H1 (cell line): ENCODE measurements around the gene ZMYM2. TPM values are rescaled to one million over a fixed set of nuclear protein-coding genes. Genes with fewer than 3 reads are reported as not detected.

Experiments
- CTCF ChIA-PET: fragments of 300-600 bp; sonication (Branson Sonifier 250); formaldehyde crosslinking; loops from one replicate; lab custom pipeline; 2021; ENCODE audit not compliant: partially characterized antibody; lab: Charles Lee
- POLR2A ChIA-PET: fragments of 300-600 bp; sonication (Branson Sonifier 250); formaldehyde crosslinking; loops from one replicate; lab custom pipeline; 2021; ENCODE audit warnings: inconsistent platforms; ENCODE audit not compliant: partially characterized antibody; lab: Charles Lee
- DNase-seq, 2 experiments: peaks; one replicate each; pipeline versions ENCODE4 v3.0.0 to v3.0.0-alpha.2; 2010 to 2022; ENCODE audit warnings: low spot score in 2 of 2, low read depth in 1 of 2, mixed read lengths in 1 of 2
- FAIRE-seq: peaks from 2 replicates; lab custom pipeline; 2011; peaks lifted over from hg19 to GRCh38; lab: Jason Lieb, UNC
- H2AFZ ChIP-seq: 2 replicates; pipeline ENCODE4 v1.8.1; 2012; ENCODE audit warnings: low read length, inconsistent platforms
- H2AK5ac ChIP-seq: 2 replicates; pipeline ENCODE4 v1.6.1; 2013; ENCODE audit warnings: low read depth, low read length
- H2BK120ac ChIP-seq: replicated peaks from 2 replicates; pipeline ENCODE3; 2013; ENCODE audit warnings: low read depth, low read length, inconsistent platforms
- H2BK12ac ChIP-seq: 2 replicates; pipeline ENCODE4 v1.6.1; 2013; ENCODE audit warnings: low read depth, low read length
- H2BK15ac ChIP-seq: 2 replicates; pipeline ENCODE4 v1.6.1; 2013; ENCODE audit warnings: low read length
- H2BK20ac ChIP-seq: 2 replicates; pipeline ENCODE4 v1.6.1; 2013; ENCODE audit warnings: low read length
- H2BK5ac ChIP-seq: 2 replicates; pipeline ENCODE4 v1.6.1; 2013; ENCODE audit warnings: low read depth, low read length
- H3K14ac ChIP-seq: 2 replicates; pipeline ENCODE4 v1.6.1; 2013; ENCODE audit warnings: inconsistent platforms; ENCODE audit not compliant: insufficient read length
- H3K18ac ChIP-seq: 2 replicates; pipeline ENCODE4 v1.6.1; 2013; ENCODE audit warnings: low read length; ENCODE audit errors: extremely low read depth
- H3K23ac ChIP-seq: 2 replicates; pipeline ENCODE4 v1.6.1; 2013; ENCODE audit warnings: inconsistent platforms; ENCODE audit not compliant: insufficient read length
- H3K23me2 ChIP-seq: 2 replicates; pipeline ENCODE4 v1.6.1; 2013; ENCODE audit warnings: low read depth, low read length
- H3K27ac ChIP-seq: 2 replicates; pipeline ENCODE4 v1.6.1; 2011; ENCODE audit warnings: low read depth, low read length, inconsistent platforms
- H3K27me3 ChIP-seq, 4 experiments: replicated peaks in 1 of 4; 1 replicate in 1 of 4; 2 replicates in 3 of 4; pipeline versions ENCODE4 v1.6.1 to v1.8.1; 2011 to 2013; ENCODE audit warnings: low read length in 3 of 4, mild to moderate bottlenecking in 3 of 4, inconsistent platforms in 2 of 4, mixed read lengths in 2 of 4, moderate library complexity in 1 of 4; ENCODE audit not compliant: control insufficient read depth in 3 of 4, insufficient read depth in 3 of 4; ENCODE audit errors: extremely low read depth in 1 of 4
- H3K36me3 ChIP-seq, 4 experiments: 2 replicates each; pipeline versions ENCODE4 v1.6.1 to v1.8.1; 2011 to 2013; ENCODE audit warnings: mild to moderate bottlenecking in 4 of 4, low read length in 3 of 4, moderate library complexity in 2 of 4, control low read depth in 1 of 4, inconsistent platforms in 1 of 4; ENCODE audit not compliant: insufficient read depth in 4 of 4, control insufficient read depth in 2 of 4
- H3K4ac ChIP-seq: replicated peaks from 2 replicates; pipeline ENCODE3; 2013; ENCODE audit warnings: low read length, low read depth, mixed read lengths, inconsistent platforms; ENCODE audit not compliant: insufficient read length
- H3K4me1 ChIP-seq, 4 experiments: replicated peaks in 1 of 4; 1 replicate in 1 of 4; 2 replicates in 3 of 4; pipeline versions ENCODE4 v1.6.1 to v1.8.1; 2011 to 2013; ENCODE audit warnings: low read length in 3 of 4, inconsistent platforms in 2 of 4, mixed read lengths in 1 of 4; ENCODE audit not compliant: insufficient read depth in 4 of 4, control insufficient read depth in 3 of 4
- H3K4me2 ChIP-seq, 2 experiments: 2 replicates each; pipeline versions ENCODE4 v1.6.1 to v1.8.1; 2011 to 2013; ENCODE audit warnings: low read depth in 2 of 2, low read length in 2 of 2, control low read depth in 1 of 2, inconsistent platforms in 1 of 2, mild to moderate bottlenecking in 1 of 2; ENCODE audit not compliant: insufficient read depth in 1 of 2
- H3K4me3 ChIP-seq, 4 experiments: fragments of 200-600, 300-600 bp in 1 of 4; sonication (generic), shearing (Covaris generic), sonication (Bioruptor Twin) in 1 of 4; 2 replicates each; pipeline versions ENCODE4 v1.5.1 to v1.8.1; 2011 to 2016; ENCODE audit warnings: low read length in 4 of 4, low read depth in 3 of 4, control low read depth in 2 of 4, inconsistent platforms in 2 of 4, mild to moderate bottlenecking in 2 of 4, mixed read lengths in 1 of 4, moderate library complexity in 1 of 4; ENCODE audit not compliant: insufficient read depth in 2 of 4; ENCODE audit errors: extremely low read depth in 1 of 4
- H3K56ac ChIP-seq: replicated peaks from 2 replicates; pipeline ENCODE3; 2013; ENCODE audit warnings: low read depth, mild to moderate bottlenecking, mixed read lengths, low read length, inconsistent platforms; ENCODE audit not compliant: insufficient read length
- H3K79me1 ChIP-seq: 2 replicates; pipeline ENCODE4 v1.6.1; 2013; ENCODE audit warnings: low read depth, low read length, control low read depth
- H3K79me2 ChIP-seq, 2 experiments: 2 replicates each; pipeline versions ENCODE4 v1.6.1 to v1.8.1; 2012 to 2013; ENCODE audit warnings: low read length in 2 of 2, mild to moderate bottlenecking in 2 of 2, inconsistent platforms in 1 of 2; ENCODE audit not compliant: insufficient read depth in 2 of 2, control insufficient read depth in 1 of 2
- H3K9ac ChIP-seq, 4 experiments: replicated peaks in 1 of 4; 1 replicate in 1 of 4; 2 replicates in 3 of 4; pipeline versions ENCODE4 v1.6.1 to v1.8.1; 2011 to 2013; ENCODE audit warnings: low read depth in 3 of 4, low read length in 3 of 4, control low read depth in 2 of 4, mild to moderate bottlenecking in 2 of 4, moderate library complexity in 2 of 4, inconsistent platforms in 1 of 4; ENCODE audit errors: extremely low read depth in 1 of 4
- H3K9me3 ChIP-seq, 2 experiments: 2 replicates each; pipeline versions ENCODE4 v1.6.1 to v1.8.1; 2012 to 2013; ENCODE audit warnings: mild to moderate bottlenecking in 2 of 2, moderate library complexity in 2 of 2, control low read depth in 1 of 2, inconsistent platforms in 1 of 2, low read depth in 1 of 2, low read length in 1 of 2, mixed read lengths in 1 of 2; ENCODE audit not compliant: insufficient read depth in 2 of 2
- H4K20me1 ChIP-seq, 2 experiments: replicated peaks in 1 of 2; 2 replicates each; pipeline versions ENCODE3 to v1.8.1; 2011 to 2013; ENCODE audit warnings: inconsistent platforms in 2 of 2, low read length in 2 of 2, mild to moderate bottlenecking in 1 of 2; ENCODE audit not compliant: insufficient read depth in 2 of 2, control insufficient read depth in 1 of 2
- H4K5ac ChIP-seq: 2 replicates; pipeline ENCODE4 v1.6.1; 2013; ENCODE audit warnings: low read length, low read depth, mixed read lengths, inconsistent platforms; ENCODE audit not compliant: insufficient read length
- H4K8ac ChIP-seq: 2 replicates; pipeline ENCODE4 v1.8.0; 2013; ENCODE audit warnings: mild to moderate bottlenecking, moderate library complexity, low read length, inconsistent platforms; ENCODE audit not compliant: insufficient read depth; ENCODE audit errors: extremely low read depth
- H4K91ac ChIP-seq: replicated peaks from 2 replicates; pipeline ENCODE3; 2013; ENCODE audit warnings: low read length, mixed read lengths, inconsistent platforms; ENCODE audit not compliant: insufficient read length
- POLR2A ChIP-seq, 2 experiments: IDR thresholded peaks; 1 replicate in 1 of 2; 2 replicates in 1 of 2; pipeline ENCODE4 v1.6.1; 2011; ENCODE audit warnings: low read depth in 2 of 2, low read length in 2 of 2, mild to moderate bottlenecking in 2 of 2; ENCODE audit errors: control extremely low read depth in 1 of 2
- WGBS, 2 experiments: shearing (Covaris generic) in 1 of 2; methylation state at CpG; one replicate each; pipeline versions ENCODE4 v1.1.6 to v1.1.7; 2013 to 2015; ENCODE audit warnings: low lambda C conversion rate in 2 of 2, mixed read lengths in 2 of 2, inconsistent platforms in 1 of 2, low coverage in 1 of 2, missing lambda C conversion rate in 1 of 2; ENCODE audit not compliant: insufficient replicate concordance in 2 of 2, insufficient coverage in 1 of 2, insufficient read length in 1 of 2; ENCODE audit errors: extremely low coverage in 1 of 2, missing lambda C conversion rate in 1 of 2; 5-methylcytosine and 5-hydroxymethylcytosine counted together
- polyA plus RNA-seq, 7 experiments: library from polyadenylated mRNA; depleted of rRNA in 3 of 7; stranded (reverse) in 5 of 7; unstranded in 2 of 7; fragments of >200 nt in 5 of 7; fragments of 200-250 nt in 2 of 7; gene quantifications; 1 replicate in 5 of 7; 2 replicates in 1 of 7; 4 replicates in 1 of 7; pipeline versions ENCODE4 v1.2.1 to v1.2.3, GENCODE V29; 2011 to 2013; ENCODE audit warnings: missing spikeins in 2 of 7, mixed read lengths in 2 of 7
- total RNA-seq: library from RNA; stranded (reverse); fragmentation: NEBNext Ultra II Directional; extraction: Animal tissue kit (Norgen Biotek cat#: 25700); gene quantifications from 2 replicates; pipeline ENCODE4 v1.2.1, GENCODE V29; 2021

Gene ZMYM2
- total and polyA plus RNA-seq, 2 of the 8 experiments (the other 6 are each of a cell fraction or from before 2014, with no cell fraction given), result 41.2 to 159 TPM

DNA sequence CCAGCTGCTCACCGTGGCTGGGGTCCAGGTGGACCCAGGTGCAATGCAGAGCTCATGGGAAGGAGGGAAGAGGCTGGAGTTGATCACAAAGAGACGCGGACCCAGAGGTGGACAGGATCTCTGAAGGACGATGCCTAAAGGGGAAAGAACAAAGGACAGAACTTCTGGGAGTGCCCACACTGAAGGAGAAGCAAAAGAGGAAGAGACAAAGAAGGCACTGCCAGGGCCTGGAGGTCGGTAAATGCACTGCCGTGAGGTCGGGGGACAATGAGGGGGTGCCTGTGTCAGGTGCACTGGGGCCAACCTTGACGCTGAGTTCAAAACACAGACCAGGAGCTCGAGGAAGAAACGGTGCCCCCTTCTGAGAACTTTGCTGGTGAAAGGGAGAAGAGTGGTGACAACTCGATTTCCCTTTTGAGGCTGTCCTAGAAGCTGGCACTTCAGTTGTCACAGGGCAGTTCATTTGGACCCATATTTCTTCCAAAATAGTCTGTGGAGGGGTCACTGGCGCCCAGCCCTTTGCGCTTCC, 146.7 kb downstream of the ZMYM2 start:
- WGBS, 2 experiments, result 89% methylated on average over 13 of the region's 13 CpGs; no CpG with 5 or more reads in 1 of the 2 experiments
- no peak overlapping the region for H4K5ac ChIP-seq
- CTCF ChIA-PET, result no interaction called here

More for the DNA sequence above, 146.7 kb downstream of the ZMYM2 start:
- Histone ChIP-seq H2AFZ (no peak overlapping the region; the same call in 1 of the 2 replicates), H3K79me1 (no peaks in the 10 kb centered on the region), H3K23me2 (no peaks in the 10 kb centered on the region), H3K56ac (no peak overlapping the region), H2BK120ac (no peak overlapping the region), H3K79me2 (no peaks in the 10 kb centered on the region), H4K20me1 (no peaks in the 10 kb centered on the region), H2AK5ac (no peak overlapping the region), H4K91ac (no peak overlapping the region), H3K4me2 (no peak overlapping the region), H3K4me1 (peaks cover 0 to 8% (median 1%) of the 10 kb centered on the region in 4 experiments; a peak in 3 of 7 replicates), H3K23ac (no peak overlapping the region), H3K36me3 (no peaks in the 10 kb centered on the region), H4K8ac (no peak overlapping the region), H3K4me3 (no peak overlapping the region), H3K9ac (no peak overlapping the region), H2BK20ac (no peak overlapping the region), H3K27ac (no peak overlapping the region), H2BK15ac (no peak overlapping the region), H3K14ac (no peak overlapping the region), H2BK5ac (no peak overlapping the region), H3K27me3 (no peaks in the 10 kb centered on the region), H3K9me3 (no peaks in the 10 kb centered on the region), H3K18ac (no peak overlapping the region), H3K4ac (no peak overlapping the region), H2BK12ac (no peak overlapping the region)
- DNase-seq, result no peak
- no peak for FAIRE-seq
- no peak for TF ChIP-seq POLR2A (IDR thresholded peaks at IDR 0.05; ENCODE audit: control extremely low read depth in 1 of 2, low read depth in 2 of 2, low read length in 2 of 2)
- POLR2A ChIA-PET, result interaction anchor here (1.0 to 1.3 kb wide), 3 partner anchors 11 to 14 kb away, joined by 3 read pairs; no protein-coding TSS in a partner anchor
